Lung (tissue), 12 donors: ENCODE results near the gene CTXND1. TPM values are rescaled to one million over a fixed set of nuclear protein-coding genes. Genes with fewer than 3 reads are reported as not detected.

ENCODE experiments used
- ATAC-seq: fragments of 200-7000 bp; cut with Tn5 transposase; one replicate; pipeline ENCODE4 v1.9.1; 2020; ENCODE audit warnings: moderate number of reproducible peaks; ENCODE audit not compliant: insufficient read depth, low FRiP score
- DNase-seq, 3 donors: peaks; one replicate each; pipeline ENCODE4 v3.0.0-alpha.2; 2013 to 2017
- H3K27ac ChIP-seq, 2 donors: one replicate each; pipeline ENCODE4 v1.5.1; 2013; ENCODE audit warnings: mild to moderate bottlenecking in 2 of 2, moderate library complexity in 2 of 2, control low read depth in 1 of 2, inconsistent platforms in 1 of 2, low read depth in 1 of 2, low read length in 1 of 2
- H3K27me3 ChIP-seq, 3 donors: one replicate each; pipeline ENCODE4 v1.5.1; 2013; ENCODE audit warnings: low read length in 2 of 3; ENCODE audit not compliant: control insufficient read depth in 3 of 3, insufficient read depth in 3 of 3
- H3K36me3 ChIP-seq, 4 donors: one replicate each; pipeline ENCODE4 v1.5.1; 2013; ENCODE audit warnings: low read length in 4 of 4, mild to moderate bottlenecking in 1 of 4, moderate library complexity in 1 of 4; ENCODE audit not compliant: control insufficient read depth in 4 of 4, insufficient read depth in 4 of 4
- H3K4me1 ChIP-seq, 5 donors: one replicate each; pipeline ENCODE4 v1.5.1; 2013; ENCODE audit warnings: low read length in 5 of 5, mild to moderate bottlenecking in 2 of 5, moderate library complexity in 1 of 5; ENCODE audit not compliant: control insufficient read depth in 5 of 5, insufficient read depth in 5 of 5
- H3K4me3 ChIP-seq: one replicate; pipeline ENCODE4 v1.5.1; 2013; ENCODE audit warnings: mild to moderate bottlenecking, control low read depth, moderate library complexity
- H3K9ac ChIP-seq, 2 donors: one replicate each; pipeline ENCODE4 v1.5.1; 2013; ENCODE audit warnings: low read length in 2 of 2, control low read depth in 1 of 2; ENCODE audit not compliant: insufficient read depth in 1 of 2
- H3K9me3 ChIP-seq, 4 donors: one replicate each; pipeline ENCODE4 v1.5.1; 2013; ENCODE audit warnings: low read length in 3 of 4, mild to moderate bottlenecking in 1 of 4, moderate library complexity in 1 of 4; ENCODE audit not compliant: control insufficient read depth in 4 of 4, insufficient read depth in 3 of 4
- CTCF ChIP-seq: IDR thresholded peaks from 2 replicates; pipeline ENCODE4 v1.5.1; 2012; ENCODE audit warnings: mild to moderate bottlenecking; ENCODE audit errors: control extremely low read depth, extremely low read depth
- WGBS, 2 donors: extraction: QIAGEN DNeasy Blood & Tissue Kit; methylation state at CpG; one replicate each; pipeline ENCODE4 v1.1.7; 2013; 5-methylcytosine and 5-hydroxymethylcytosine counted together
- polyA plus RNA-seq, 2 donors: library from polyadenylated mRNA; stranded (reverse); fragments of 200-250 nt; gene quantifications; one replicate each; pipeline ENCODE4 v1.2.1, GENCODE V29; 2013
- total RNA-seq, 2 donors: library from RNA; depleted of rRNA in 1 of 2; stranded (reverse); fragments of >200 nt in 1 of 2; gene quantifications; one replicate each; pipeline ENCODE4 v1.2.1, GENCODE V29; 2014 to 2021
- donor health status: control.
- donor health status: control.
- donor health status: Bipolar disorder and iron deficiency.
- donor health status: healthy.
- donor health status: DM: yes; HTN: yes; CAD: no.

Gene CTXND1
- total and polyA plus RNA-seq, 4 donors: 0.10 to 2.4 (median 1.5) TPM

DNA sequence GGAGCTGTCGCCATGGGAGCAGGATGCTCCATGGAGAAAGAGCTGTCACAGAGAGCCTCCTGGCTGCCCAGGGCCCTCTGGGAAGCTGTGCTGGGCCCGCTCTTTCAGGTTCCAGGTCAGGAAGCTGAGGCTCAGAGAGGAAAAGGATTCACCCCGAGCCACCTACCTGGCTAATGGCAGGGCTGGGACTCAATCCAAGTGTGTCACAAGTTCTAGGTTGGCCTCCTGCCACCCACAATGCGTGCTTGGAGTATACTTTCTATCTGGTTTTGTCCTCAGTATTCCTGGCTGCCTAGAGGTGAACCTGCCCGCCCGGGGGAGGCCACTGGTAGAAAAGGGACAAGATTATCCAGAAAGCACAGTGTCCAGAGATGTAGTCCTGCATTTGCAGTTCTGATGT is 75.6 kb downstream of the CTXND1 start:
- H3K9ac ChIP-seq: no peak overlapping the region

DNA sequence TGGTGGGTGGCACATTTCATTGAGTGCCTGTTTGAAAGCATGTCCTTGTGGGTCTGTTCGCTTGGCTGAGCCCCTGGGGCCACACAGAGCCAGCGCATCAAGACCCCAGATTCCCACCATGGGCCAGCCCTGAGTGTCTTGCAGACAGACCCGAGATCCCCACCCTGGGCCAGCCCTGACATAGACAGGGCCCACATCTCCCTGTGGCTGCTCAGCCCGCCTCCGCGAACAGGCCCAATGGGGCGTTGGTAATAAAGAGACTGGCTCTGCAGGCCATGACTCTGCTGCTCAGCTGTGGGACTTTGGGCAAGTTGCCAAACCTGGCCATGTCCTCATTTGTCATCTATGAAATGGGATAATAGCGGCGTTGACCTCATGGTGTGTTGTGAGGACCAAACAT is 76.6 kb downstream of the CTXND1 start:
- H3K36me3 ChIP-seq: peaks cover 0 to 23% (median 14%) of the 10 kb centered on the region in 4 donors
- H3K9ac ChIP-seq: no peak overlapping the region
- ATAC-seq (no peak), DNase-seq (no peak)
- no peak overlapping the region for H3K27ac ChIP-seq
- H3K4me1 ChIP-seq: peaks cover 0 to 4% (median 0%) of the 10 kb centered on the region in 5 donors
- TF ChIP-seq CTCF: no peak
- H3K27me3 ChIP-seq: no peaks in the 10 kb centered on the region
- WGBS, 2 donors: 96 to 97% methylated on average over 9 of the region's 9 CpGs
- H3K4me3 ChIP-seq: no peak overlapping the region
- no peaks in the 10 kb centered on the region for H3K9me3 ChIP-seq

More for the DNA sequence above, 75.6 kb downstream of the CTXND1 start:
- H3K4me1 ChIP-seq: peaks cover 0 to 4% (median 0%) of the 10 kb centered on the region in 5 donors
- DNase-seq (no peak), ATAC-seq (no peak)
- no peak overlapping the region for H3K4me3 ChIP-seq
- WGBS, 2 donors: 63 to 70% methylated on average over 6 of the region's 6 CpGs
- H3K36me3 ChIP-seq: peaks cover 0 to 26% (median 18%) of the 10 kb centered on the region in 4 donors
- TF ChIP-seq CTCF: no peak
- no peak overlapping the region for H3K27ac ChIP-seq
- no peaks in the 10 kb centered on the region for H3K9me3 ChIP-seq
- no peaks in the 10 kb centered on the region for H3K27me3 ChIP-seq

DNA sequence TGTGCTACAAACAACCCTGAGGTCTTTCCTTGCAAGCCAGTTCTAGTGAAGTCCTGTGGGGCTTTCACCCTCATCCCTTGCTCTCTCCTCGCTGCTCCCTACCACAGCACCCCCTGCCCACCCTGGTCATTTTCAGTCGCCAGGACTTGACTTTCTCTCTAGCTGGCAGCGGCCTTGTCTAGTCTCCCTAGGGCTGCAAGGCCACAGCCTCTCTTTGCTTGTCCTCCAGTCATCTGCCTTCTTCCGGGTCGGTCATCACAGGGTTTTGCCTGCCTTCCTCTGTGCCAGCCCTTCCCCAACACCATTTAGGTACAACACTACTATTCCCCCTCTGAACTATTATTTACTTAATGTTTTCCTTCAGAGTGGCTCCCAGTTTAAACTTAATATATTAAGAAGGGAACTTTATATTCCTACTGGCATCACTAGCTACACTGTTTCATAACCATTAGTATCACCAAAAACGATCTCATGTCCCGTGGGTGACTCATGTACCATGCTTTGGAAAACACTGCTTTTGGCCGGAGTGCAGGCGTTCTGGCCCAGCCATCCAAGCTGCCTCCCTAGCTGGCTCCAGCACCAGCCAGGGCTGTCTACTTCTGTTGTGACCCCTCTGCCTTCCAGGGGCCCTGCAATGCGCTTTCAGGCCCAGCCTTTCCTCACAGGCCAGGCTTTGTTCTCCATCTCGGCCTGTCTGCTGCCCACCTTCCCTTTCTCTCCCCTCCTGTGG is 77.8 kb downstream of the CTXND1 start:
- Histone ChIP-seq H3K4me3 (no peak overlapping the region), H3K27me3 (no peaks in the 10 kb centered on the region), H3K4me1 (peaks cover 0 to 4% (median 0%) of the 10 kb centered on the region in 5 donors), H3K36me3 (peaks cover 0 to 18% (median 16%) of the 10 kb centered on the region in 4 donors), H3K9ac (no peak overlapping the region), H3K27ac (peak overlapping the region in 1 of 2 donors; percentile 37), H3K9me3 (no peaks in the 10 kb centered on the region)
- TF ChIP-seq CTCF: no peak
- 85 to 91% methylated on average over 11 of the region's 11 CpGs for WGBS, 2 donors
- ATAC-seq (no peak), DNase-seq (no peak)
